Measurements from ENCODE around the gene LEAP2. TPM values are rescaled to one million over a fixed set of nuclear protein-coding genes. Genes with fewer than 3 reads are reported as not detected.

LEAP2 gene
- total RNA-seq, 1 experiment from 2014 or later = 1.4 TPM

GRCh38 chr5:132873930-132874271 is 433 bp downstream of the LEAP2 start:
- H2AK5ac ChIP-seq (ENCODE audit: insufficient read length, low read length) = no peak overlapping the region
- H3T11ph ChIP-seq (ENCODE audit: low read length) = no peak overlapping the region
- no peak overlapping the region for H3K23ac ChIP-seq (ENCODE audit: insufficient read length, low read depth, low read length)
- H3K27me3 ChIP-seq (ENCODE audit: insufficient read depth, low read length) = no peaks in the 10 kb centered on the region
- TF ChIP-seq CTCF (conservative IDR thresholded peaks at IDR 0.05) = no peak
- no peak overlapping the region for H2BK15ac ChIP-seq (ENCODE audit: low read depth, low read length)
- H2AFZ ChIP-seq (ENCODE audit: low read length) = no peak overlapping the region
- H3K4ac ChIP-seq (ENCODE audit: low read depth, low read length) = no peak overlapping the region
- no peak overlapping the region for H4K5ac ChIP-seq (ENCODE audit: insufficient read length, low read depth, low read length)
- H3K79me1 ChIP-seq (ENCODE audit: insufficient read depth, low read depth, low read length, poor library complexity, severe bottlenecking) = no peaks in the 10 kb centered on the region
- no peaks in the 10 kb centered on the region for H4K20me1 ChIP-seq (ENCODE audit: control insufficient read depth, insufficient read depth, insufficient read length)
- no peaks in the 10 kb centered on the region for H3K4me1 ChIP-seq (ENCODE audit: insufficient read depth, low read length)
- no peak overlapping the region for H4K8ac ChIP-seq (replicated peaks; ENCODE audit: insufficient read length, low read depth, low read length)
- no peak overlapping the region for H3K4me2 ChIP-seq (ENCODE audit: insufficient read depth, insufficient read length, low read length)
- H3K9ac ChIP-seq (ENCODE audit: extremely low read depth, insufficient read length, low read length) = no peak overlapping the region
- no peak overlapping the region for H3K27ac Mint-ChIP-seq
- H2BK20ac ChIP-seq (ENCODE audit: low read depth, low read length, poor library complexity, severe bottlenecking) = no peak overlapping the region
- no peak overlapping the region for H3K18ac ChIP-seq (ENCODE audit: insufficient read length, low read depth, low read length)
- no peak overlapping the region for H3K4me3 Mint-ChIP-seq
- H2BK5ac ChIP-seq (ENCODE audit: insufficient read length, low read length) = no peak overlapping the region
- H4K91ac ChIP-seq (ENCODE audit: insufficient read length, low read depth, low read length) = no peak overlapping the region
- no peak overlapping the region for H2BK120ac ChIP-seq (ENCODE audit: low read depth, low read length, poor library complexity, severe bottlenecking)
- H3K23me2 ChIP-seq (ENCODE audit: insufficient read length, low read depth, low read length, poor library complexity, severe bottlenecking) = no peaks in the 10 kb centered on the region
- no peak overlapping the region for H3K27ac ChIP-seq (ENCODE audit: insufficient read length, low read depth, low read length)
- no peak overlapping the region for H2BK12ac ChIP-seq (ENCODE audit: insufficient read length, low read depth, low read length)
- DNase-seq = no peak
- no peaks in the 10 kb centered on the region for H3K79me2 ChIP-seq (ENCODE audit: insufficient read depth, low read length)
- peaks cover 2 to 32% (median 18%) of the 10 kb centered on the region in 3 experiments for H3K36me3 Mint-ChIP-seq (ENCODE audit: insufficient read depth in 1 of 3, low read depth in 3 of 3)
- H3K9me3 Mint-ChIP-seq = no peaks in the 10 kb centered on the region
- no peaks in the 10 kb centered on the region for H3K27me3 Mint-ChIP-seq (ENCODE audit: low read depth)
- no peak overlapping the region for H3K56ac ChIP-seq (ENCODE audit: insufficient read length, low read depth, low read length)
- no CpG with 5 or more reads among the region's 3 CpGs for WGBS (ENCODE audit: extremely low coverage, insufficient read length, low lambda C conversion rate)
- H3K14ac ChIP-seq (ENCODE audit: insufficient read depth, low read length) = no peak overlapping the region
- H3K4me1 Mint-ChIP-seq = no peaks in the 10 kb centered on the region
- H3K9me3 ChIP-seq (ENCODE audit: control insufficient read depth, low read depth, low read length) = no peaks in the 10 kb centered on the region

Measured in H9 (cell line).